Measurements from ENCODE around the gene BACH2. TPM values are rescaled to one million over a fixed set of nuclear protein-coding genes. Genes with fewer than 3 reads are reported as not detected.

The BACH2 gene
- total and polyA plus RNA-seq, 4 experiments from 2014 or later = 6.5 to 48.0 (median 25.8) TPM

- Histone ChIP-seq H3K27ac (ENCODE audit: low read depth, low read length) (no peak overlapping the region), H3K27me3 (ENCODE audit: insufficient read depth, low read length) (no peaks in the 10 kb centered on the region), H3K36me3 (ENCODE audit: insufficient read depth, low read length) (no peaks in the 10 kb centered on the region), H3K4me3 (ENCODE audit: low read length in 2 of 2) (no peak overlapping the region), H3K9me3 (ENCODE audit: control insufficient read depth in 1 of 2, low read length in 2 of 2) (no peaks in the 10 kb centered on the region), H3K4me1 (ENCODE audit: insufficient read depth, low read length) (no peaks in the 10 kb centered on the region)
- H3K9me3 Mint-ChIP-seq = no peaks in the 10 kb centered on the region
- intact Hi-C loops (cut with micrococcal nuclease) = no loop called here
- H3K4me3 Mint-ChIP-seq = no peak overlapping the region
- peaks cover 14 to 44% (median 23%) of the 10 kb centered on the region in 4 donors for H3K4me1 Mint-ChIP-seq
- ChIA-PET CTCF (ENCODE audit: partially characterized antibody) (no interaction called here), POLR2A (ENCODE audit: partially characterized antibody) (no interaction called here)
- peaks cover 18 to 24% of the 10 kb centered on the region in 2 donors for H3K36me3 Mint-ChIP-seq
- DNase-seq = no peak
- H3K27me3 Mint-ChIP-seq = no peaks in the 10 kb centered on the region
- H3K27ac Mint-ChIP-seq = no peak overlapping the region
These were observed 333.3 kb downstream of the BACH2 start for GRCh38 chr6:89963391-89963790.

- peaks cover 0 to 2% (median 0%) of the 10 kb centered on the region in 8 donors for H3K9me3 Mint-ChIP-seq
- H3K27ac Mint-ChIP-seq = peak overlapping the region in 4 of 7 donors; percentile 12 to 80 (median 62)
- Histone ChIP-seq H3K27me3 (ENCODE audit: insufficient read depth, low read length) (no peaks in the 10 kb centered on the region), H3K4me3 (ENCODE audit: low read length in 2 of 2) (no peak overlapping the region), H3K9me3 (ENCODE audit: control insufficient read depth in 1 of 2, low read length in 2 of 2) (no peaks in the 10 kb centered on the region), H3K27ac (ENCODE audit: low read depth, low read length) (no peak overlapping the region), H3K4me1 (ENCODE audit: insufficient read depth, low read length) (no peaks in the 10 kb centered on the region), H3K36me3 (ENCODE audit: insufficient read depth, low read length) (no peaks in the 10 kb centered on the region)
- ChIA-PET POLR2A (ENCODE audit: partially characterized antibody) (no interaction called here), CTCF (ENCODE audit: partially characterized antibody) (interaction anchor here (1.0 to 1.1 kb wide), 2 partner anchors 9 to 21 kb away, joined by 3 read pairs; no protein-coding TSS in a partner anchor)
- no peak for DNase-seq
- H3K36me3 Mint-ChIP-seq = peaks cover 15 to 24% of the 10 kb centered on the region in 2 donors
- intact Hi-C loops (cut with micrococcal nuclease) = no loop called here
- peaks cover 11 to 41% (median 26%) of the 10 kb centered on the region in 4 donors for H3K4me1 Mint-ChIP-seq
- H3K4me3 Mint-ChIP-seq = no peak overlapping the region
- H3K27me3 Mint-ChIP-seq = no peaks in the 10 kb centered on the region
These were observed 335.2 kb downstream of the BACH2 start for GRCh38 chr6:89961481-89961880.

GRCh38 chr6:89959883-89960282, 336.8 kb downstream of the BACH2 start:
- H3K9me3 Mint-ChIP-seq = peaks cover 0 to 2% (median 0%) of the 10 kb centered on the region in 8 donors
- Histone ChIP-seq H3K4me3 (ENCODE audit: low read length in 2 of 2) (no peak overlapping the region), H3K9me3 (ENCODE audit: control insufficient read depth in 1 of 2, low read length in 2 of 2) (no peaks in the 10 kb centered on the region), H3K4me1 (ENCODE audit: insufficient read depth, low read length) (peaks cover 15% of the 10 kb centered on the region), H3K27me3 (ENCODE audit: insufficient read depth, low read length) (no peaks in the 10 kb centered on the region), H3K36me3 (ENCODE audit: insufficient read depth, low read length) (no peaks in the 10 kb centered on the region), H3K27ac (ENCODE audit: low read depth, low read length) (no peak overlapping the region)
- POLR2A ChIA-PET (ENCODE audit: partially characterized antibody) = no interaction called here
- CTCF ChIA-PET (ENCODE audit: partially characterized antibody) = interaction anchor here (1.6 kb wide), 1 partner anchor 19 kb away, joined by 6 read pairs; no protein-coding TSS in a partner anchor
- no peak for DNase-seq
- no peaks in the 10 kb centered on the region for H3K27me3 Mint-ChIP-seq
- H3K36me3 Mint-ChIP-seq = peaks cover 9 to 24% of the 10 kb centered on the region in 2 donors
- peak overlapping the region; percentile 36 to 83 (median 53) for H3K27ac Mint-ChIP-seq
- intact Hi-C loops (cut with micrococcal nuclease) = no loop called here
- no peak overlapping the region for H3K4me3 Mint-ChIP-seq
- H3K4me1 Mint-ChIP-seq = peaks cover 19 to 51% (median 34%) of the 10 kb centered on the region in 4 donors

GRCh38 chr6:89956182-89956581, 340.5 kb downstream of the BACH2 start:
- peaks cover 52% of the 10 kb centered on the region for H3K4me1 ChIP-seq (ENCODE audit: insufficient read depth, low read length)
- Mint-ChIP-seq H3K36me3 (peaks cover 16 to 21% of the 10 kb centered on the region in 2 donors), H3K27me3 (no peaks in the 10 kb centered on the region), H3K4me3 (peak overlapping the region in 1 of 8 donors; percentile 28), H3K27ac (peak overlapping the region; percentile 1 to 90 (median 80)), H3K4me1 (peaks cover 50 to 77% (median 63%) of the 10 kb centered on the region in 4 donors), H3K9me3 (peaks cover 0 to 2% (median 0%) of the 10 kb centered on the region in 8 donors)
- no peaks in the 10 kb centered on the region for H3K9me3 ChIP-seq (ENCODE audit: control insufficient read depth in 1 of 2, low read length in 2 of 2)
- CTCF ChIA-PET (ENCODE audit: partially characterized antibody) = interaction anchor here (1.2 to 4.7 kb wide), 5 partner anchors 11 to 523 kb away, joined by 3 to 34 read pairs (median 5); no protein-coding TSS in a partner anchor
- intact Hi-C loops (cut with micrococcal nuclease) = no loop called here
- H3K27ac ChIP-seq (ENCODE audit: low read depth, low read length) = no peak overlapping the region
- no peaks in the 10 kb centered on the region for H3K27me3 ChIP-seq (ENCODE audit: insufficient read depth, low read length)
- DNase-seq = no peak
- no peak overlapping the region for H3K4me3 ChIP-seq (ENCODE audit: low read length in 2 of 2)
- H3K36me3 ChIP-seq (ENCODE audit: insufficient read depth, low read length) = no peaks in the 10 kb centered on the region
- POLR2A ChIA-PET (ENCODE audit: partially characterized antibody) = interaction anchor here (1.5 kb wide), 1 partner anchor 329 kb away, joined by 4 read pairs; no protein-coding TSS in a partner anchor

- Mint-ChIP-seq H3K36me3 (peaks cover 12 to 23% of the 10 kb centered on the region in 2 donors), H3K4me3 (peak overlapping the region in 5 of 8 donors; percentile 3 to 61 (median 28)), H3K4me1 (peaks cover 50 to 72% (median 64%) of the 10 kb centered on the region in 4 donors), H3K27me3 (no peaks in the 10 kb centered on the region), H3K9me3 (peaks cover 0 to 2% (median 0%) of the 10 kb centered on the region in 8 donors), H3K27ac (peak overlapping the region; percentile 84 to 91 (median 86))
- Histone ChIP-seq H3K36me3 (ENCODE audit: insufficient read depth, low read length) (no peaks in the 10 kb centered on the region), H3K4me3 (ENCODE audit: low read length in 2 of 2) (no peak overlapping the region), H3K4me1 (ENCODE audit: insufficient read depth, low read length) (peaks cover 53% of the 10 kb centered on the region), H3K27ac (ENCODE audit: low read depth, low read length) (no peak overlapping the region), H3K27me3 (ENCODE audit: insufficient read depth, low read length) (no peaks in the 10 kb centered on the region), H3K9me3 (ENCODE audit: control insufficient read depth in 1 of 2, low read length in 2 of 2) (no peaks in the 10 kb centered on the region)
- no peak for DNase-seq
- intact Hi-C loops (cut with micrococcal nuclease) = no loop called here
- POLR2A ChIA-PET (ENCODE audit: partially characterized antibody) = interaction anchor here (0.8 to 1.0 kb wide), 2 partner anchors 11 to 14 kb away, joined by 3 read pairs; no protein-coding TSS in a partner anchor
- CTCF ChIA-PET (ENCODE audit: partially characterized antibody) = interaction anchor here (1.1 to 4.7 kb wide), 5 partner anchors 10 to 524 kb away, joined by 3 to 34 read pairs (median 3); no protein-coding TSS in a partner anchor
These were observed 341.3 kb downstream of the BACH2 start for GRCh38 chr6:89955364-89955763.

GRCh38 chr6:89954721-89955148, 341.9 kb downstream of the BACH2 start:
- H3K36me3 Mint-ChIP-seq = peaks cover 17 to 25% of the 10 kb centered on the region in 2 donors
- peaks cover 0 to 2% (median 0%) of the 10 kb centered on the region in 8 donors for H3K9me3 Mint-ChIP-seq
- peak overlapping the region; percentile 84 to 91 (median 86) for H3K27ac Mint-ChIP-seq
- intact Hi-C loops (cut with micrococcal nuclease) = no loop called here
- ChIA-PET CTCF (ENCODE audit: partially characterized antibody) (interaction anchor here (1.1 to 4.7 kb wide), 3 partner anchors 10 to 232 kb away, joined by 3 to 34 read pairs (median 6); no protein-coding TSS in a partner anchor), POLR2A (ENCODE audit: partially characterized antibody) (interaction anchor here (0.8 to 1.0 kb wide), 2 partner anchors 11 to 14 kb away, joined by 3 read pairs; no protein-coding TSS in a partner anchor)
- Histone ChIP-seq H3K4me3 (ENCODE audit: low read length in 2 of 2) (no peak overlapping the region), H3K9me3 (ENCODE audit: control insufficient read depth in 1 of 2, low read length in 2 of 2) (no peaks in the 10 kb centered on the region), H3K27me3 (ENCODE audit: insufficient read depth, low read length) (no peaks in the 10 kb centered on the region), H3K4me1 (ENCODE audit: insufficient read depth, low read length) (peaks cover 53% of the 10 kb centered on the region), H3K27ac (ENCODE audit: low read depth, low read length) (no peak overlapping the region), H3K36me3 (ENCODE audit: insufficient read depth, low read length) (peaks cover 5% of the 10 kb centered on the region)
- peaks cover 48 to 72% (median 60%) of the 10 kb centered on the region in 4 donors for H3K4me1 Mint-ChIP-seq
- DNase-seq = peak in 3 of 5 donors; percentile 14 to 47 (median 34)
- H3K4me3 Mint-ChIP-seq = peak overlapping the region in 4 of 8 donors; percentile 5 to 61 (median 37)
- H3K27me3 Mint-ChIP-seq = no peaks in the 10 kb centered on the region

- no peaks in the 10 kb centered on the region for H3K9me3 ChIP-seq (ENCODE audit: control insufficient read depth in 1 of 2, low read length in 2 of 2)
- H3K4me3 ChIP-seq (ENCODE audit: low read length in 2 of 2) = no peak overlapping the region
- peaks cover 53% of the 10 kb centered on the region for H3K4me1 ChIP-seq (ENCODE audit: insufficient read depth, low read length)
- Mint-ChIP-seq H3K36me3 (peaks cover 23 to 33% of the 10 kb centered on the region in 2 donors), H3K9me3 (peaks cover 0 to 2% (median 0%) of the 10 kb centered on the region in 8 donors), H3K27me3 (no peaks in the 10 kb centered on the region), H3K4me1 (peaks cover 46 to 71% (median 59%) of the 10 kb centered on the region in 4 donors), H3K27ac (peak overlapping the region; percentile 84 to 92 (median 89)), H3K4me3 (peak overlapping the region in 7 of 8 donors; percentile 37 to 83 (median 68))
- H3K36me3 ChIP-seq (ENCODE audit: insufficient read depth, low read length) = peaks cover 8% of the 10 kb centered on the region
- H3K27ac ChIP-seq (ENCODE audit: low read depth, low read length) = peak overlapping the region; percentile 7
- ChIA-PET CTCF (ENCODE audit: partially characterized antibody) (interaction anchor here (0.9 to 3.2 kb wide), 7 partner anchors 9 to 526 kb away, joined by 3 to 31 read pairs (median 4); partner anchors contain the start of gene BACH2), POLR2A (ENCODE audit: partially characterized antibody) (interaction anchor here (0.7 to 2.9 kb wide), 18 partner anchors 9 to 609 kb away, joined by 3 to 10 read pairs (median 3); partner anchors contain the start of genes BACH2, CASP8AP2 and MDN1)
- DNase-seq = peak; percentile 80 to 90 (median 83)
- intact Hi-C loops (cut with micrococcal nuclease) = no loop called here
- no peaks in the 10 kb centered on the region for H3K27me3 ChIP-seq (ENCODE audit: insufficient read depth, low read length)
These were observed 344.0 kb downstream of the BACH2 start for GRCh38 chr6:89952686-89953085.
